SH-SY5Y (cell line): ENCODE measurements around the gene SYNDIG1.

Experiments
- GATA2 ChIP-seq: IDR thresholded peaks from 2 replicates; pipeline ENCODE4 v1.6.1; 2011; ENCODE audit warnings: mild to moderate bottlenecking, low read depth, low read length
- GATA3 ChIP-seq: IDR thresholded peaks from 2 replicates; pipeline ENCODE4 v1.6.1; 2011; ENCODE audit warnings: low read depth, mild to moderate bottlenecking, low read length, moderate library complexity

SYNDIG1 gene

GRCh38 chr20:24473435-24474223, 4.2 kb downstream of the SYNDIG1 start:
- TF ChIP-seq GATA3 (no peak), GATA2 (no peak)

- TF ChIP-seq GATA3 = no peak
- TF ChIP-seq GATA2 = no peak
Measured at GRCh38 chr20:24477831-24478547, 8.6 kb downstream of the SYNDIG1 start.

- TF ChIP-seq GATA2 = no peak
- TF ChIP-seq GATA3 = no peak
Measured at GRCh38 chr20:24478584-24478983, 9.2 kb downstream of the SYNDIG1 start.

- TF ChIP-seq GATA2 = no peak
- TF ChIP-seq GATA3 = no peak
Measured at GRCh38 chr20:24479106-24479505, 9.7 kb downstream of the SYNDIG1 start.

GRCh38 chr20:24479595-24479994, 10.2 kb downstream of the SYNDIG1 start:
- TF ChIP-seq GATA3 (no peak), GATA2 (no peak)

GRCh38 chr20:24480509-24480908, 11.1 kb downstream of the SYNDIG1 start:
- TF ChIP-seq GATA2 = peak; percentile 83; the same call in 1 of the 2 replicates
- peak; percentile 83 for TF ChIP-seq GATA3

- no peak for TF ChIP-seq GATA3
- no peak for TF ChIP-seq GATA2
Measured at GRCh38 chr20:24481173-24481572, 11.7 kb downstream of the SYNDIG1 start.

GRCh38 chr20:24483435-24484080, 14.1 kb downstream of the SYNDIG1 start:
- TF ChIP-seq GATA3 (no peak), GATA2 (no peak)

- TF ChIP-seq GATA3 = no peak
- TF ChIP-seq GATA2 = no peak
Measured at GRCh38 chr20:24484081-24484450, 14.6 kb downstream of the SYNDIG1 start.

GRCh38 chr20:24485981-24486380, 16.6 kb downstream of the SYNDIG1 start:
- TF ChIP-seq GATA2 (no peak), GATA3 (no peak)

GRCh38 chr20:24487240-24487639, 17.8 kb downstream of the SYNDIG1 start:
- TF ChIP-seq GATA2 (no peak), GATA3 (no peak)

- no peak for TF ChIP-seq GATA2
- no peak for TF ChIP-seq GATA3
Measured at GRCh38 chr20:24487648-24488047, 18.2 kb downstream of the SYNDIG1 start.

- TF ChIP-seq GATA2 (no peak), GATA3 (no peak)
Measured at GRCh38 chr20:24488064-24488799, 18.8 kb downstream of the SYNDIG1 start.

GRCh38 chr20:24488800-24489175, 19.4 kb downstream of the SYNDIG1 start:
- TF ChIP-seq GATA2 = no peak
- no peak for TF ChIP-seq GATA3
